Muscle layer of colon (tissue), 2 donors: ENCODE results near the gene ARHGAP23.
"Not testable (repeated sequence)": the region's sequence is repeated elsewhere in the genome, so short reads cannot be mapped to it uniquely, and the experiment has no call there.

Experiments used
- H3K27ac ChIP-seq: one replicate; pipeline ENCODE4 v1.7.0; 2013; ENCODE audit warnings: low read depth, mild to moderate bottlenecking, low read length, moderate library complexity
- H3K27me3 ChIP-seq, 2 donors: one replicate each; pipeline ENCODE4 v1.7.0; 2013; ENCODE audit warnings: low read length in 2 of 2, mild to moderate bottlenecking in 2 of 2; ENCODE audit not compliant: insufficient read depth in 2 of 2, control insufficient read depth in 1 of 2
- H3K36me3 ChIP-seq: one replicate; pipeline ENCODE4 v1.7.0; 2013; ENCODE audit warnings: mild to moderate bottlenecking, low read length; ENCODE audit not compliant: insufficient read depth
- H3K4me1 ChIP-seq: one replicate; pipeline ENCODE4 v1.7.0; 2013; ENCODE audit warnings: mild to moderate bottlenecking, low read length; ENCODE audit not compliant: insufficient read depth
- H3K4me3 ChIP-seq, 2 donors: one replicate each; pipeline ENCODE4 v1.7.0; 2013; ENCODE audit warnings: low read length in 2 of 2, low read depth in 1 of 2, mild to moderate bottlenecking in 1 of 2, moderate library complexity in 1 of 2
- H3K9ac ChIP-seq: one replicate; pipeline ENCODE4 v1.7.0; 2013; ENCODE audit warnings: low read length
- H3K9me3 ChIP-seq: one replicate; pipeline ENCODE4 v1.7.0; 2013; ENCODE audit warnings: mild to moderate bottlenecking, low read length
- donor health status: abdominal sarcoma.
- donor health status: Adenocarcinoma of cecum.

The ARHGAP23 gene

GRCh38 chr17:38465391-38466345 lies 37.4 kb downstream of the ARHGAP23 start:
- Histone ChIP-seq H3K4me3 (peak overlapping the region; percentile 55 to 76), H3K36me3 (peaks cover 31% of the 10 kb centered on the region), H3K27me3 (no peaks in the 10 kb centered on the region), H3K27ac (peak overlapping the region; percentile 95), H3K9me3 (no peaks in the 10 kb centered on the region), H3K4me1 (peaks cover 50% of the 10 kb centered on the region), H3K9ac (peak overlapping the region; percentile 68)

DNA sequence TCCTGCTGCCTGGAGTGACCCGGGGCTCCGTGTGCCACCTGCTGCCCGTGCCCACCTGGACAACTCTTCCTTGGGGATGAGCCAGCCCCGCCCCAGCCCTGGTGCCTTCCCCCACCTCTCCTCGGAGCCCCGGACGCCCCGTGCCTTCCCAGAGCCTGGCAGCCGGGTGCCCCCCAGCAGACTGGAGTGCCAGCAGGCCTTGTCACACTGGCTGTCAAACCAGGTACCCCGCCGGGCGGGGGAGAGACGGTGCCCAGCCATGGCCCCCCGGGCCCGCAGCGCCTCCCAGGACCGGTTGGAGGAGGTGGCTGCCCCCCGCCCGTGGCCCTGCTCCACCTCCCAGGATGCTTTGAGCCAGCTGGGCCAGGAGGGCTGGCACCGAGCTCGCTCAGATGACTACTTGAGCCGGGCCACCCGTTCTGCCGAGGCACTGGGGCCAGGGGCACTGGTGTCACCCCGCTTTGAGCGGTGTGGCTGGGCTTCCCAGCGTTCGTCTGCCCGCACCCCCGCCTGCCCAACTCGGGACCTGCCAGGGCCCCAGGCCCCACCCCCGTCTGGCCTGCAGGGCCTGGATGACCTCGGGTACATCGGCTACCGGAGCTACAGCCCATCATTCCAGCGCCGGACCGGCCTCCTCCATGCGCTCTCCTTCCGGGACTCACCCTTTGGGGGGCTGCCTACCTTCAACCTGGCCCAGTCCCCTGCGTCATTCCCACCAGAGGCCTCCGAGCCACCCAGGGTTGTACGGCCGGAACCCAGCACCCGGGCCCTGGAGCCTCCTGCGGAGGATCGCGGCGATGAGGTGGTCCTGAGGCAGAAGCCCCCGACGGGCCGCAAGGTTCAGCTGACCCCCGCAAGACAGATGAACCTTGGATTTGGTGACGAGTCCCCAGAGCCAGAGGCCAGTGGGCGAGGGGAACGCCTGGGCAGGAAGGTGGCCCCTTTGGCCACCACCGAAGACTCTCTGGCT lies 38.4 kb downstream of the ARHGAP23 start:
- Histone ChIP-seq H3K9me3 (no peaks in the 10 kb centered on the region), H3K27me3 (no peaks in the 10 kb centered on the region), H3K4me1 (peaks cover 50% of the 10 kb centered on the region), H3K27ac (peak overlapping the region; percentile 58), H3K4me3 (peak overlapping the region; percentile 55 to 76), H3K9ac (peak overlapping the region; percentile 68), H3K36me3 (peaks cover 35% of the 10 kb centered on the region)

GRCh38 chr17:38467491-38467890 lies 39.2 kb downstream of the ARHGAP23 start:
- peaks cover 43% of the 10 kb centered on the region for H3K36me3 ChIP-seq
- peak overlapping the region; percentile 27 for H3K27ac ChIP-seq
- H3K4me3 ChIP-seq: peak overlapping the region in 1 of 2 donors; percentile 76
- H3K9ac ChIP-seq: no peak overlapping the region
- H3K4me1 ChIP-seq: peaks cover 50% of the 10 kb centered on the region
- no peaks in the 10 kb centered on the region for H3K27me3 ChIP-seq
- no peaks in the 10 kb centered on the region for H3K9me3 ChIP-seq

DNA sequence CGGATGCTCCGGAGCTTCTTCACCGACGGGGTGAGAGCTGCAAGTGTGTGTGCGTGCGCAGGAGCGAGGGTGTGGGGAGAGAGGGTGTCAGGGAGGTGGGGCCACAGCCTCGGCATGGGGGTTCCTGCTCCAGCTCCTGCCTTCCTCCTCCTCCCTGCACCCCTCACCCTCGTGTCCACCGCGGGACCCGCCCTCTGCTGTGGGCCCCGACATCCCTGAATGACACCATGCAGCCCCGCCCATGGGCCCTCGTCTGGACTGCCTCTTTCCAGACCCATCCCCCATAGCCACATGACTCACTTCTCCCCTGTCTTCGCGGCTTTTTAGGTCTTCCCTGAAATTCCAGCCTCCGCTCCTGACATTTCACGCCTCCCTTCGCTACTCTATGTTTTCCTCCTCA lies 41.6 kb downstream of the ARHGAP23 start:
- peaks cover 33% of the 10 kb centered on the region for H3K36me3 ChIP-seq
- no peaks in the 10 kb centered on the region for H3K9me3 ChIP-seq
- H3K9ac ChIP-seq: no peak overlapping the region
- H3K4me1 ChIP-seq: peaks cover 31% of the 10 kb centered on the region
- no peaks in the 10 kb centered on the region for H3K27me3 ChIP-seq
- H3K4me3 ChIP-seq: no peak overlapping the region
- no peak overlapping the region for H3K27ac ChIP-seq

- not testable (repeated sequence) for H3K9me3 ChIP-seq
- Histone ChIP-seq H3K36me3 (peaks cover 45% of the 10 kb centered on the region), H3K4me1 (peaks cover 26% of the 10 kb centered on the region)
Measured at GRCh38 chr17:38471253-38471652, 43.0 kb downstream of the ARHGAP23 start.

DNA sequence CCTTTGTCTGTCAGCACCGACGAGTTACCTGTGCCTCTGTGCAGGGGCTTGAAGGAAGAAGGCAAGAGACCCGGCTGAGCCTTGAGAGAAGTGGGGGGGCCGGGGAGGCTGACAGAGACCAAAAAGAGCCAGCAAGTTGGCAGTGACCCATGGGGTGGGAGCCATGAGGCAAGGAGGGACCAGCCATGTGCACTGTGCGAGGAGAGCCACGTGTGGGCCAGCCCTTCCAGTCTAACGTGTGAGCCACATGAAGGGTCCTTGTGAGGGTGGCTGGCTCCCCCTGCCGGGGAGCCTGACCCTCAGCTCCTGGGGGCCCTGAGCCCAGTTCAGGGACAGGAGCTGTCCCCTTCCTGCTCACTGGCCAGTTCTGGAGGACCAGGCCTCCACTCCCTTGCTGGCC lies 46.4 kb downstream of the ARHGAP23 start:
- H3K4me3 ChIP-seq, H3K27me3 ChIP-seq, H3K9ac ChIP-seq, H3K9me3 ChIP-seq, H3K4me1 ChIP-seq, H3K27ac ChIP-seq: not testable (repeated sequence)
- H3K36me3 ChIP-seq: peaks cover 35% of the 10 kb centered on the region

More at GRCh38 chr17:38471253-38471652, 43.0 kb downstream of the ARHGAP23 start:
- not testable (repeated sequence) for H3K27me3 ChIP-seq, H3K9ac ChIP-seq, H3K4me3 ChIP-seq, H3K27ac ChIP-seq

- Histone ChIP-seq H3K27ac (no peak overlapping the region), H3K9me3 (no peaks in the 10 kb centered on the region), H3K36me3 (peaks cover 27% of the 10 kb centered on the region), H3K27me3 (no peaks in the 10 kb centered on the region), H3K9ac (no peak overlapping the region), H3K4me1 (no peaks in the 10 kb centered on the region), H3K4me3 (no peak overlapping the region)
Measured at GRCh38 chr17:38476549-38476948, 48.3 kb downstream of the ARHGAP23 start.

DNA sequence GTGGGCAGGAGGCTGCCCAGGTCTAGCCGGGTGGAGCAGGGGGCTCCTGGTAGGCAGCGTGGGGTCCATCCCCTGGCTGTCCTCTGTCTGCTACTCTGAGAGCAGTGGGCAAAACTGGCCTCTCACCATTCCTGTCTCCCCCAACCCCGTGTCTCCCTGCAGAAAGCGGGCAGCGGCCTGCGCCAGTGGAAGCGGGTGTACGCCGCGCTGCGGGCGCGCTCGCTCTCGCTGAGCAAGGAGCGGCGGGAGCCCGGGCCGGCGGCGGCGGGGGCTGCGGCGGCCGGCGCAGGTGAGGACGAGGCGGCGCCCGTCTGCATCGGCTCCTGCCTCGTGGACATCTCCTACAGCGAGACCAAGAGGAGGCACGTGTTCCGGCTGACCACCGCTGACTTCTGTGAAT lies 49.2 kb downstream of the ARHGAP23 start:
- H3K27ac ChIP-seq, H3K9me3 ChIP-seq, H3K9ac ChIP-seq, H3K27me3 ChIP-seq, H3K4me3 ChIP-seq, H3K4me1 ChIP-seq: not testable (repeated sequence)
- peaks cover 19% of the 10 kb centered on the region for H3K36me3 ChIP-seq

GRCh38 chr17:38477951-38478350 lies 49.7 kb downstream of the ARHGAP23 start:
- not testable (repeated sequence) for H3K4me3 ChIP-seq, H3K9ac ChIP-seq, H3K4me1 ChIP-seq, H3K27ac ChIP-seq, H3K27me3 ChIP-seq, H3K9me3 ChIP-seq
- peaks cover 18% of the 10 kb centered on the region for H3K36me3 ChIP-seq

GRCh38 chr17:38478667-38479066 lies 50.4 kb downstream of the ARHGAP23 start:
- peaks cover 18% of the 10 kb centered on the region for H3K36me3 ChIP-seq
- not testable (repeated sequence) for H3K9me3 ChIP-seq, H3K9ac ChIP-seq, H3K4me1 ChIP-seq, H3K27me3 ChIP-seq, H3K4me3 ChIP-seq, H3K27ac ChIP-seq

GRCh38 chr17:38482039-38482699 lies 53.9 kb downstream of the ARHGAP23 start:
- not testable (repeated sequence) for H3K9ac ChIP-seq, H3K9me3 ChIP-seq, H3K4me3 ChIP-seq, H3K27ac ChIP-seq, H3K36me3 ChIP-seq, H3K27me3 ChIP-seq
- H3K4me1 ChIP-seq: peaks cover 23% of the 10 kb centered on the region
